GM19438 (cell line): ENCODE data around the gene CHN1.

Experiments
- ATAC-seq: cut with Tn5 transposase; IDR thresholded peaks from one replicate; pipeline ENCODE4 v1.9.1; 2021; ENCODE audit warnings: low read depth; ENCODE audit not compliant: unreplicated experiment

CHN1 gene

DNA sequence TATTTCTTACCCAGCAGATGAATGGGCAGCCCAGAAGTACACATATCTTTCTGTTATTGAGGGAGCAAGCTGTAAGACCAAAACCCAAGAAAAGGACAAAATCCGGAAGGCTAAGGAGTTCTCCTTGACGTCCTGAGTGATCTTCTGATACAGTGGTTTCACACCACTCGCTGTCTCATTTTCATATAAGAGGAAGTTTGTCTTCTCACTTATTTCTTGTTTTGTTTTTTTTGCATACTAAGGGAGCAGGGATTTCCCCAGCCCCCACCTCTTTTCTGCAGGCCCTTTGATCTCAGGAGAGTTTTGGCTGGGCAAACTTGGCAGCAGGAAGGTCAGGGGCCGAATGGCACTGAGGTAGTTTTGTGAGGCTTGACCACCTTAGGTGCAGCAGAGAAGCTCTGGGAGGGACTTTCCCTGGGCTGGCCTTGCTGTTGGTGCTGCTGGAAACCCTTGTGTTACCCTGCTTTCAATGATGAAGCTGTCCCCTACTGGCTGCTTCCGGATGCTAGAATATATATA, 254.2 kb downstream of the CHN1 start:
- ATAC-seq = peak; percentile 41

DNA sequence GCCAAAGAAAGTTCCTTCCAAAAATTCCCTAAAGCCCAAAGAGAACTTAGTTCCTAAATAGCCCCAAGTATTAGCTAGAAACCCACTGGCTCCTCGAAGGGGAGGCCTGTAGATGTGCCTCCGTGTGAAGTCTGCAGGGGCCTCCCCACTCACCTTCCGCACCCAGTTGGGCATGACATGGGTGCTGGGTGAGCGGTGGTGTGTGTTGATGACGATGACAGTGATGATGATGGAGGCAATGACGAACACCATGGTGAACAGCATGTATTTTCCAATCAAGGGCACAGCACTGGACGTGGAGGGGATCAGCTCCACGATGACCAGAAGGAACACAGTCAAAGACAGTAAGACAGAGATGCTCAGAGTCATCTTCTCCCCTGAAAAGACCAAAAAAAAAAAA, 255.4 kb downstream of the CHN1 start:
- ATAC-seq = no peak

DNA sequence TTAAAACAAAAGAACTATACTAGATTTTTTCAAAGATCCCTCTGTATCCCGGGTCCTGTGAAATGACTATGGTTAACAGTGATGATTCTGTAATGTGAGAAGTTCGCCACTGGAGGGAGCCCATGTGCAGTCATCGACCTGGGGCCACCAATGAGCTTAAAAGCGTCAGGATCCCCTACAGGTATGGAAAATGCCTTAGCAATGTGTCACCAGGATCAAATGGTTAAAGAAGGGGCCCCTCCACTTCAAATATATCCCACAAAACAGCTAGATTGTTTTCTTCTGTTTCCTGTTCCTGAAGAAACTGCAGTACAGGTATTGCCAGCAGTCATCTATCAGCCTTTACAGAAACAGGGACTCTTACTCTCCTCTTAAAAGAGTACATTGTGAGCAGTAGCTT, 256.2 kb downstream of the CHN1 start:
- no peak for ATAC-seq
